Pons (tissue), 1 donor: ENCODE results near the gene COPG2.
"Not testable (repeated sequence)": the region's sequence is repeated elsewhere in the genome, so short reads cannot be mapped to it uniquely, and the experiment has no call there.

Experiments
- DNase-seq: peaks from one replicate; pipeline ENCODE4 v3.0.0-alpha.2; 2016; ENCODE audit warnings: low spot score

COPG2 gene

GRCh38 chr7:130668258-130669084 lies at the start of gene COPG2:
COPG2 (minus strand) TSS chr7:130668748; CDS start chr7:130668668, 80 bp downstream.
- DNase-seq = peak; percentile 82

- DNase-seq = no peak
Observed at GRCh38 chr7:130712416-130712815, 43.9 kb upstream of the COPG2 start.

GRCh38 chr7:130708766-130709165 lies 40.2 kb upstream of the COPG2 start:
- DNase-seq = no peak

GRCh38 chr7:130708001-130708400 lies 39.5 kb upstream of the COPG2 start:
- DNase-seq = no peak

- no peak for DNase-seq
Observed at GRCh38 chr7:130703851-130704250, 35.3 kb upstream of the COPG2 start.

GRCh38 chr7:130701650-130702049 lies 33.1 kb upstream of the COPG2 start:
- no peak for DNase-seq

GRCh38 chr7:130700760-130701159 lies 32.2 kb upstream of the COPG2 start:
- DNase-seq = no peak

GRCh38 chr7:130699686-130700085 lies 31.1 kb upstream of the COPG2 start:
- no peak for DNase-seq

GRCh38 chr7:130697820-130698219 lies 29.3 kb upstream of the COPG2 start:
- no peak for DNase-seq

GRCh38 chr7:130695840-130696239 lies 27.3 kb upstream of the COPG2 start:
- peak; percentile 32 for DNase-seq

GRCh38 chr7:130692396-130692795 lies 23.8 kb upstream of the COPG2 start:
- not testable (repeated sequence) for DNase-seq

GRCh38 chr7:130689683-130690082 lies 21.1 kb upstream of the COPG2 start:
- no peak for DNase-seq

GRCh38 chr7:130683026-130683425 lies 14.5 kb upstream of the COPG2 start:
- DNase-seq = no peak

- DNase-seq = no peak
Observed at GRCh38 chr7:130674456-130674855, 5.9 kb upstream of the COPG2 start.

GRCh38 chr7:130673066-130673465 lies 4.5 kb upstream of the COPG2 start:
- DNase-seq = no peak

- DNase-seq = no peak
Observed at GRCh38 chr7:130672146-130672545, 3.6 kb upstream of the COPG2 start.

GRCh38 chr7:130669085-130669700 lies 645 bp upstream of the COPG2 start:
- DNase-seq = peak; percentile 45

- peak; percentile 26 for DNase-seq
Observed at GRCh38 chr7:130667593-130668257, 823 bp downstream of the COPG2 start.

- DNase-seq = no peak
Observed at GRCh38 chr7:130662426-130662825, 6.1 kb downstream of the COPG2 start.

GRCh38 chr7:130655286-130655685 lies 13.3 kb downstream of the COPG2 start:
- DNase-seq = no peak

GRCh38 chr7:130654850-130655249 lies 13.7 kb downstream of the COPG2 start:
- DNase-seq = no peak

GRCh38 chr7:130650611-130651120 lies 17.9 kb downstream of the COPG2 start:
- no peak for DNase-seq
